GM21447 (cell line): Measurements from ENCODE around the gene TCEA3.

ENCODE experiments used
- ATAC-seq: cut with Tn5 transposase; IDR thresholded peaks from one replicate; pipeline ENCODE4 v1.9.1; 2021; ENCODE audit not compliant: unreplicated experiment

TCEA3 gene

GRCh38 chr1:23424293-23425192 is at the start of gene TCEA3:
Gene TCEA3, minus strand, starts transcription at chr1:23424748. Its CDS starts 115 bp downstream, at chr1:23424633.
- ATAC-seq: no peak

- ATAC-seq: no peak
These were observed 48.7 kb upstream of the TCEA3 start for GRCh38 chr1:23473037-23473800.

DNA sequence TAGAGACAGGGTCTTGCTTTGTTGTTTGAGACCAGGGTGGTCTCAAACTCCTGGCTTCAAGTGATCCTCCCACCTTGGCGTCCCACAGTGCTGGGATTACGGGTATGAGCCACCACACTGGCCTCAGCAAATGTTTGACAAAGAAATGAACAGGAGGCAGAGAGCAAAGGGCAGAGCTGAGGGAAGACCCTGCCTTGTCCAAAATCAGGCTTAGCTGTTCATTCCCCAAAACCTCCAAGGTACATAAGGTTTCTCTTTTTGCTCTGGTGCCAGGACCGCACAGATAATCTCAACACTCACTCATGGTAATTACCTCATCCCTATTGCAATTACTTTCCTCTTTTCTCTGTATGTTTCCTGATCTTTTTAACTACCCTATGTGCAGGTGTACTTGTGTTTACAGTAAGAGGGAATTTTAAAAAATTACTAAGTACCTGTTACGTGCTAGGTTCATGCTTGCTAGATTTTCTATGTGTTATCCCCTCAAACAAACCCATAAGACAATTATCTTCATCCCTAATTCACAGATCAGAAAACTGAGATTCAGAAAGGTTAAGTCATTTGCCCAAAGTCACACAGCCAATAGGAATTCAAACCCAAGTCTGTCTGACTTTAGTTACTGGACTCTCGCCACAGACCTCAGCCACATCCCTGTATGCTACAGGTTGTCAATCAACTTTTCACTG is 47.9 kb upstream of the TCEA3 start:
- ATAC-seq: no peak

GRCh38 chr1:23471473-23472075 is 47.0 kb upstream of the TCEA3 start:
- ATAC-seq: no peak

GRCh38 chr1:23470282-23471070 is 45.9 kb upstream of the TCEA3 start:
- no peak for ATAC-seq

DNA sequence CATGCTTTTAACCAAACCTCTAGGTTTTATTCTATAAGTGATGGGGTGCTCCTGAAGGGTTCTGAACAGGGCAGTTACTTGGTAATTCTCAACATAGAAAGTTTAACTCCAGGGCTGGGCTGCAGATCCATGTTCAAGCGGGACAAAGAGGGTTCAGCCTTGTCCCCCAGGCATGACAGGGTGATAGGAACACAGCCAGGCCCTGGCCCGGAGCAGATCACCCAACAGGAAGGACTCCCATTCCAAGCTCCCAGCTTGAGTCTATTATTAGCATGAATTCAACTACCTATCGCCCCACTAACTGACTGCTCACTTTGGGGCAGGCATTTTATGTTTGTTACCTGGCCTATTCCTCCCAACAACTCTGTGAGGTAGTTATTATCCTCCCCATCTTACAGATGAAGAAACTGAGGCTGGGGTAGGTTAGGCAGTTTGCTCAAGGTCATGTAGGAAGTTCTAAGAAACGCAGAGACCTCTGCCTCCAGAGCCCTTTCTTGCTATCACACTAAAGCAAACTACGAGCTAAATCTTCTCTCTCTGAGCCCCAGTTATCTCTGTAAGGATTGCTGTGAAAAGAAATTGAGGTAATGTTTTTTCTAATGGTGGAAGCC is 44.9 kb upstream of the TCEA3 start:
- ATAC-seq: no peak

DNA sequence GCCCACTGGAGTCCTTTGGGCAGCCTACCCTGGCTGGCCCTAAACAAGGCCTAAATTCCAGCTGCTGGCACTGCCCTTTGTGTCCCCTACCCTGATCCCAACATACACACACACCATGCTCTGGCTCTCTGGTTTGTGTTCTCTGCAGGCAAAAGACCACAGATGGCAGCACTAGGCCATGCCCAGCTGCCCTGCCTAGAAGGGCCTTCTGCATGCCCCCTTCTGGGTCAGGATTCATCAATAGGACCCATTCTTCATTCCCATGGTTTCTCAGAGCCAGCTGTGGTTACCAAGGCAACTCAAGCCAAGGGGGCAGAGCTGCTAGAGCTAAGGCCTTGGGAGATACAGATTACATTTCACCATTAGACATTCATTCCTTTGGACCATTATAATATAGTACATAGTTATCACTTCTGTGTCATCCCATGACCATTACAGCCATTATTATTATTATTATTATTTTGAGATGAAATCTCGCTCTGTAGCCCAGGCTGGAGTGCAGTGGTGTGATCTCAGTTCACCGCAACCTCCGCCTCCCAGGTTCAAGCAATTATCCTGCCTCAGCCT is 42.0 kb upstream of the TCEA3 start:
- ATAC-seq: no peak

DNA sequence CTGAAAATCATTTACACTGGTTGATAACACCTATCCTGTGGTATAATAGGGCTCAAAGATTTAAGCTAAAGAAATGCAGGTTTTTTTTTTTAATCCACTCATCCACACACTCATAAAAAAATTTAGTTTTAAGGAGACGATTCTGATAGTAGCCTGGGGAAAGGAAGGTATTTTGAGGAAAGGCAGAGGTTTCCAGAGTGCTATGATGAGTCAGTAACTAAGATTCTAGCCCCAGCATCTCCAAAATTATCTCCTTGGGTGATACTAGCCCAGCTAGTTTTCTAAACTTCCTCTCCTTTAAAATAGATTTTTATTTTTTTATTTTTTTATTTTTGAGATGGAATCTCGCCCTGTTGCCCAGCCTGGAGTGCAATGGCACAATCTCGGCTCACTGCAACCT is 38.7 kb upstream of the TCEA3 start:
- no peak for ATAC-seq

DNA sequence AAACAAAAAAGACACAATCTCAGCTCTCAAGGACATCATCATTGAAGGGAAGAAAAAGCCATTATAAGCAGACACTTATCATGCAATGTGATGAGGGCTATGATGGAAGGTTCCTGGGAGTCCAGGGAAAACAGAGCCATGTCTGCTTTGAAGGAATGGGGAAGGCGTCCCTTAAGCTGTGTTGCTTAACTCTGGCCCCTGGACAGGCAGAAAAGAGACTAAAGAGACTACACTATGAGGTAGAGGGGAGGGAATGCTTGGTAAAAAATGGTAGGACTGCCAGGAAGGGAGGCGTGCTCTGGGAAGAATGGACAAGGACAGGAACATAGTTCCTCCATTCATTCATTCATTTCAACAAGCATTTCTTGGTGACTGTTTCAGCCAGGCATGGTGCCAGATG is 38.2 kb upstream of the TCEA3 start:
- no peak for ATAC-seq

- no peak for ATAC-seq
These were observed 36.5 kb upstream of the TCEA3 start for GRCh38 chr1:23461050-23461449.

GRCh38 chr1:23460519-23460918 is 36.0 kb upstream of the TCEA3 start:
- no peak for ATAC-seq

DNA sequence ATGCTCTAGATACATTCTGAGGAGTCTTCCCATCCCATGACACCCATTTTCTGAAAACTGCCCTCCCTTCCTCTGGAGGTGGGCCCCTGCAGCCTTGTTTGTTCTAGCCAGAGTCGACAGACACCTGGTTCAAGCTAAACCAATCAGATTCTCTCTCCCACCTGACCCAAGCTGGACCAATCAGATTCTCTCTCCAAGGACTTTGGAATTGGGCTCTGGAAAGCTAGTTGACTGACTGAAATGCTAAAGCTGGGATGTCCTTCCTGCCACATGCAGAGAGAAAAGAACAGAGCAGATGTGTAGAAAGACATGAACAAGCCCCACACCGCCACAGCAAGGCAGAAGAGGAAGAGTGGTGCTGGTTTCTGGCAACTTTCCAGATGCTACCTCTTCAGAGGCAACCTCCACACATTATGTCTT is 34.8 kb upstream of the TCEA3 start:
- no peak for ATAC-seq

DNA sequence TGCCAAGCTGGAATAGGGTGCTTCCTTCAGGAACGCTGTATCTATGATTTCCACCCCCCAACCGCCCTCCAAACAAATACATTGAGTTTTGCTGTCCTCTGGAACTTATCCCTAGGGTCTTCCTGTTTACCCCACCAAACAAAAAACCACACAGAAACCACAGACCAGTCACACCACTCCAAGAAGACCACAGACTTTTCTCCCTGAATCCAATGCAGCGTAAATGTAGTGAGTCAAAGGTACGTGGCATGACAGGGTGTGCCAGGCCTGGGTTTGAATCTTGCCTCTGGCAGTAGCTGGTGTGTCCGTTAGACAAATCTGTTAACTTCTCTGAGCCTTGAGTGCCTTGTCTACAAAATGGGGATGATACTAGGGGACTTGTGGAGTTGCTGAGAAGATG is 31.7 kb upstream of the TCEA3 start:
- no peak for ATAC-seq

GRCh38 chr1:23453455-23454000 is 29.0 kb upstream of the TCEA3 start:
- no peak for ATAC-seq

- ATAC-seq: no peak
These were observed 27.5 kb upstream of the TCEA3 start for GRCh38 chr1:23452011-23452411.

DNA sequence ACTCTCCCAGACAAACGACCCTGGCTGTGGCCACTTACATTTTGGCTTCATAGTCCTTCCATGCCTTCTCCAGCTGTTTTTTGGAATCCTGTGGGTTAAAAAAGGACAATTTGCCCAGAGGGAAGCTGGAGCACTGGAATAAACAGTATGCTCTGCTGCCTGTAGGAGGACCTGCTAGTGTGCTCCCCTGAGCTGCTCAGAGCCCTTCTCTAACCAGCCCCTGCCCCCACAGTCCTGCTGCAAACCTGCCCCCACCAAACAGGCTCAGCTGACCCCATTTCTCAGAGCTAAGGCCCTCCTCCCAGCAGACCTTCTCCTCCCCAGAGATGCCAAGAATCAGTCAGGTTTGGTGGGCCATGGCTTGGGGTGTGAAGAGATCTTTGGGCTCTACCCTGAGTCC is 26.9 kb upstream of the TCEA3 start:
- ATAC-seq: no peak

GRCh38 chr1:23450894-23451293 is 26.3 kb upstream of the TCEA3 start:
- no peak for ATAC-seq

- ATAC-seq: no peak
These were observed 25.4 kb upstream of the TCEA3 start for GRCh38 chr1:23449958-23450357.

GRCh38 chr1:23449306-23449705 is 24.8 kb upstream of the TCEA3 start:
- ATAC-seq: no peak
